WI38 (cell line): ENCODE results near the gene C9orf50.
"Not testable (repeated sequence)": the region's sequence is repeated elsewhere in the genome, so short reads cannot be mapped to it uniquely, and the experiment has no call there.

ENCODE experiments used
- H3K4me3 ChIP-seq: 2 replicates; pipeline ENCODE4 v1.5.1; 2011; ENCODE audit warnings: low read depth, mild to moderate bottlenecking, control low read depth, low read length
- CTCF ChIP-seq: IDR thresholded peaks from 2 replicates; pipeline ENCODE4 v1.5.1; 2012; ENCODE audit warnings: low read depth, mild to moderate bottlenecking, control low read depth, low read length

C9orf50 gene

GRCh38 chr9:129665389-129665775, 44.5 kb upstream of the C9orf50 start, which contains the start of gene PRRX2:
Gene PRRX2, plus strand, starts transcription at chr9:129665647. Its CDS starts 221 bp downstream, at chr9:129665868.
- TF ChIP-seq CTCF, result no peak
- H3K4me3 ChIP-seq, result peak within 1 kb of the TSS; percentile 73

- no peak for TF ChIP-seq CTCF
- peak overlapping the region; percentile 73 for H3K4me3 ChIP-seq
Measured at GRCh38 chr9:129664746-129665388, 44.0 kb upstream of the C9orf50 start.

GRCh38 chr9:129662239-129662638, 41.3 kb upstream of the C9orf50 start:
- H3K4me3 ChIP-seq, result not testable (repeated sequence)

GRCh38 chr9:129661029-129661428, 40.1 kb upstream of the C9orf50 start:
- H3K4me3 ChIP-seq, result no peak overlapping the region
- TF ChIP-seq CTCF, result no peak

- no peak for TF ChIP-seq CTCF
- H3K4me3 ChIP-seq, result no peak overlapping the region
Measured at GRCh38 chr9:129656795-129657390, 36.0 kb upstream of the C9orf50 start.

GRCh38 chr9:129655696-129656095, 34.8 kb upstream of the C9orf50 start:
- TF ChIP-seq CTCF, result no peak
- H3K4me3 ChIP-seq, result no peak overlapping the region

- no peak overlapping the region for H3K4me3 ChIP-seq
- TF ChIP-seq CTCF, result no peak
Measured at GRCh38 chr9:129655154-129655553, 34.3 kb upstream of the C9orf50 start.

GRCh38 chr9:129654554-129655040, 33.7 kb upstream of the C9orf50 start:
- H3K4me3 ChIP-seq, result no peak overlapping the region
- TF ChIP-seq CTCF, result no peak
